Ishikawa (cell line): ENCODE results near the gene MCAT.

Experiments
- FOXM1 ChIP-seq: IDR thresholded peaks from 2 replicates; pipeline ENCODE4 v1.6.1; 2012; ENCODE audit warnings: low read depth, borderline replicate concordance
- YY1 ChIP-seq: IDR thresholded peaks from 2 replicates; pipeline ENCODE4 v1.6.1; 2012; ENCODE audit warnings: low read depth
- TF ChIP-seq, protein P1 (sequence below): IDR thresholded peaks from 2 replicates; pipeline ENCODE4 v1.6.1; 2012
- TF ChIP-seq, protein P2 (sequence below): IDR thresholded peaks from 2 replicates; pipeline ENCODE4 v1.6.1; 2012; ENCODE audit warnings: low read depth, mild to moderate bottlenecking
- TF ChIP-seq, protein P3 (sequence below): IDR thresholded peaks from 2 replicates; pipeline ENCODE4 v1.6.1; 2012

- TF ChIP-seq YY1 = no peak
- TF ChIP-seq, protein P1, sequence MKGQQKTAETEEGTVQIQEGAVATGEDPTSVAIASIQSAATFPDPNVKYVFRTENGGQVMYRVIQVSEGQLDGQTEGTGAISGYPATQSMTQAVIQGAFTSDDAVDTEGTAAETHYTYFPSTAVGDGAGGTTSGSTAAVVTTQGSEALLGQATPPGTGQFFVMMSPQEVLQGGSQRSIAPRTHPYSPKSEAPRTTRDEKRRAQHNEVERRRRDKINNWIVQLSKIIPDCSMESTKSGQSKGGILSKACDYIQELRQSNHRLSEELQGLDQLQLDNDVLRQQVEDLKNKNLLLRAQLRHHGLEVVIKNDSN = no peak
- TF ChIP-seq, protein P2, sequence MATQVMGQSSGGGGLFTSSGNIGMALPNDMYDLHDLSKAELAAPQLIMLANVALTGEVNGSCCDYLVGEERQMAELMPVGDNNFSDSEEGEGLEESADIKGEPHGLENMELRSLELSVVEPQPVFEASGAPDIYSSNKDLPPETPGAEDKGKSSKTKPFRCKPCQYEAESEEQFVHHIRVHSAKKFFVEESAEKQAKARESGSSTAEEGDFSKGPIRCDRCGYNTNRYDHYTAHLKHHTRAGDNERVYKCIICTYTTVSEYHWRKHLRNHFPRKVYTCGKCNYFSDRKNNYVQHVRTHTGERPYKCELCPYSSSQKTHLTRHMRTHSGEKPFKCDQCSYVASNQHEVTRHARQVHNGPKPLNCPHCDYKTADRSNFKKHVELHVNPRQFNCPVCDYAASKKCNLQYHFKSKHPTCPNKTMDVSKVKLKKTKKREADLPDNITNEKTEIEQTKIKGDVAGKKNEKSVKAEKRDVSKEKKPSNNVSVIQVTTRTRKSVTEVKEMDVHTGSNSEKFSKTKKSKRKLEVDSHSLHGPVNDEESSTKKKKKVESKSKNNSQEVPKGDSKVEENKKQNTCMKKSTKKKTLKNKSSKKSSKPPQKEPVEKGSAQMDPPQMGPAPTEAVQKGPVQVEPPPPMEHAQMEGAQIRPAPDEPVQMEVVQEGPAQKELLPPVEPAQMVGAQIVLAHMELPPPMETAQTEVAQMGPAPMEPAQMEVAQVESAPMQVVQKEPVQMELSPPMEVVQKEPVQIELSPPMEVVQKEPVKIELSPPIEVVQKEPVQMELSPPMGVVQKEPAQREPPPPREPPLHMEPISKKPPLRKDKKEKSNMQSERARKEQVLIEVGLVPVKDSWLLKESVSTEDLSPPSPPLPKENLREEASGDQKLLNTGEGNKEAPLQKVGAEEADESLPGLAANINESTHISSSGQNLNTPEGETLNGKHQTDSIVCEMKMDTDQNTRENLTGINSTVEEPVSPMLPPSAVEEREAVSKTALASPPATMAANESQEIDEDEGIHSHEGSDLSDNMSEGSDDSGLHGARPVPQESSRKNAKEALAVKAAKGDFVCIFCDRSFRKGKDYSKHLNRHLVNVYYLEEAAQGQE = no peak
- no peak for TF ChIP-seq FOXM1
- TF ChIP-seq, protein P3, sequence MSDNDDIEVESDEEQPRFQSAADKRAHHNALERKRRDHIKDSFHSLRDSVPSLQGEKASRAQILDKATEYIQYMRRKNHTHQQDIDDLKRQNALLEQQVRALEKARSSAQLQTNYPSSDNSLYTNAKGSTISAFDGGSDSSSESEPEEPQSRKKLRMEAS = no peak
These were observed 29.0 kb upstream of the MCAT start for GRCh38 chr22:43172191-43172590.
